DND-41 (cell line): ENCODE results near the gene KCNH2.

Source experiments
- CTCF ChIP-seq: IDR thresholded peaks from 2 replicates; pipeline ENCODE4 v1.5.1; 2012; ENCODE audit warnings: borderline replicate concordance, low read length, moderate library complexity, mild to moderate bottlenecking; ENCODE audit not compliant: poor library complexity, severe bottlenecking; ENCODE audit errors: extremely low read depth
- EZH2 ChIP-seq: IDR thresholded peaks from 3 replicates; pipeline ENCODE4 v1.6.1; 2012; ENCODE audit warnings: borderline replicate concordance, low read depth, mild to moderate bottlenecking, moderate library complexity, low read length, inconsistent platforms; ENCODE audit not compliant: severe bottlenecking

- TF ChIP-seq CTCF (no peak), EZH2 (no peak)
Measured at GRCh38 chr7:150962290-150962552, 15.9 kb downstream of the KCNH2 start.
